Kidney epithelial cell (primary cell): ENCODE results near the gene LMF1. TPM values are rescaled to one million over a fixed set of nuclear protein-coding genes. Genes with fewer than 3 reads are reported as not detected.
A peak's percentile ranks its signal among the peaks of the same experiment; 100 is the strongest.

Source experiments
- DNase-seq: peaks from one replicate; pipeline ENCODE4 v3.0.0-alpha.2; 2010; ENCODE audit warnings: low read depth
- H3K27me3 ChIP-seq: 2 replicates; pipeline ENCODE4 v1.6.0; 2011; ENCODE audit warnings: low read length; ENCODE audit not compliant: control insufficient read depth, insufficient read depth
- H3K36me3 ChIP-seq: 2 replicates; pipeline ENCODE4 v1.5.1; 2011; ENCODE audit warnings: low read length; ENCODE audit not compliant: control insufficient read depth, insufficient read depth
- H3K4me3 ChIP-seq: 2 replicates; pipeline ENCODE4 v1.5.1; 2011; ENCODE audit warnings: low read depth, mild to moderate bottlenecking, control low read depth, low read length
- CTCF ChIP-seq: IDR thresholded peaks from 2 replicates; pipeline ENCODE4 v1.5.1; 2011; ENCODE audit warnings: mild to moderate bottlenecking, moderate library complexity, low read length, control low read depth, inconsistent platforms; ENCODE audit not compliant: insufficient read depth, poor library complexity, severe bottlenecking
- total RNA-seq: library from RNA; depleted of rRNA; stranded (reverse); fragments of >200 nt; gene quantifications from 2 replicates; pipeline ENCODE4 v1.2.3, GENCODE V29; 2015

The LMF1 gene
- total RNA-seq, 1 donor from 2014 or later: 26.3 TPM

- no peaks in the 10 kb centered on the region for H3K36me3 ChIP-seq
- H3K4me3 ChIP-seq: no peak overlapping the region
- no peak for TF ChIP-seq CTCF
- DNase-seq: no peak
- H3K27me3 ChIP-seq: peaks cover 86% of the 10 kb centered on the region
These were observed 11.6 kb upstream of the LMF1 start for GRCh38 chr16:982145-983043.

- Histone ChIP-seq H3K27me3 (peaks cover 87% of the 10 kb centered on the region), H3K36me3 (no peaks in the 10 kb centered on the region), H3K4me3 (peak within 1 kb of the TSS; percentile 27)
- TF ChIP-seq CTCF: no peak
- DNase-seq: no peak
These were observed 10.9 kb upstream of the LMF1 start, which contains the start of gene SOX8 for GRCh38 chr16:981695-982144. TSS of gene SOX8 (plus strand) at chr16:981770. CDS start at chr16:981923, 153 bp downstream.

- Histone ChIP-seq H3K27me3 (peaks cover 86% of the 10 kb centered on the region), H3K36me3 (no peaks in the 10 kb centered on the region), H3K4me3 (no peak overlapping the region)
- no peak for TF ChIP-seq CTCF
- DNase-seq: no peak
These were observed 9.7 kb upstream of the LMF1 start for GRCh38 chr16:980595-980854.

- peaks cover 83% of the 10 kb centered on the region for H3K27me3 ChIP-seq
- H3K36me3 ChIP-seq: no peaks in the 10 kb centered on the region
- no peak for DNase-seq
- no peak for TF ChIP-seq CTCF
- no peak overlapping the region for H3K4me3 ChIP-seq
These were observed 9.2 kb upstream of the LMF1 start for GRCh38 chr16:979859-980594.

- TF ChIP-seq CTCF: no peak
- H3K27me3 ChIP-seq: peaks cover 82% of the 10 kb centered on the region
- no peaks in the 10 kb centered on the region for H3K36me3 ChIP-seq
- no peak overlapping the region for H3K4me3 ChIP-seq
- DNase-seq: no peak
These were observed 8.4 kb upstream of the LMF1 start for GRCh38 chr16:979147-979546.

GRCh38 chr16:978403-978802, 7.6 kb upstream of the LMF1 start:
- no peak for TF ChIP-seq CTCF
- no peak for DNase-seq
- Histone ChIP-seq H3K27me3 (peaks cover 77% of the 10 kb centered on the region), H3K36me3 (no peaks in the 10 kb centered on the region), H3K4me3 (no peak overlapping the region)
